OCI-LY7 (cell line): Measurements from ENCODE around the gene PNN. TPM values are rescaled to one million over a fixed set of nuclear protein-coding genes. Genes with fewer than 3 reads are reported as not detected.

Experiments used
- BruUV-seq: library from RNA; stranded (reverse); fragments of 400-500 nt; replicated peaks from 2 replicates; lab custom pipeline; 2021; lab: Mats Ljungman, UMichigan
- CTCF ChIA-PET: fragments of 300-600 bp; sonication (Branson Sonifier 250); formaldehyde crosslinking; loops from one replicate; lab custom pipeline; 2022; ENCODE audit warnings: antibody characterized with exemption; ENCODE audit not compliant: unreplicated experiment; lab: Charles Lee
- POLR2A ChIA-PET: fragments of 300-600 bp; sonication (Branson Sonifier 250); formaldehyde crosslinking; loops from one replicate; lab custom pipeline; 2022; ENCODE audit warnings: antibody characterized with exemption; lab: Charles Lee
- DNase-seq: peaks from one replicate; pipeline ENCODE4 v3.0.0-alpha.2; 2015; ENCODE audit warnings: low spot score
- H2AFZ ChIP-seq: fragments of 200-600 bp; sonication (generic), shearing (Covaris generic); 2 replicates; pipeline ENCODE4 v1.6.1; 2014; ENCODE audit warnings: mild to moderate bottlenecking, antibody characterized with exemption, low read length, moderate library complexity
- H3K27ac ChIP-seq: fragments of 200-600 bp; sonication (generic); 2 replicates; pipeline ENCODE4 v1.5.1; 2014; ENCODE audit warnings: mixed run types, low read depth, mild to moderate bottlenecking, moderate library complexity, low read length, inconsistent platforms; ENCODE audit not compliant: poor library complexity, severe bottlenecking
- H3K36me3 ChIP-seq: fragments of 200-600 bp; sonication (generic); 2 replicates; pipeline ENCODE4 v1.6.1; 2014; ENCODE audit warnings: mild to moderate bottlenecking, antibody characterized with exemption, low read length, moderate library complexity, mixed read lengths; ENCODE audit not compliant: insufficient read depth
- H3K4me1 ChIP-seq: fragments of 200-600 bp; sonication (generic); 2 replicates; pipeline ENCODE4 v1.5.1; 2014; ENCODE audit warnings: mild to moderate bottlenecking, low read length; ENCODE audit not compliant: insufficient read depth, poor library complexity, severe bottlenecking
- H3K4me2 ChIP-seq: fragments of 200-600 bp; sonication (generic); 2 replicates; pipeline ENCODE4 v1.6.1; 2014; ENCODE audit warnings: mild to moderate bottlenecking, low read length
- H3K4me3 ChIP-seq: fragments of 200-600 bp; sonication (generic); 2 replicates; pipeline ENCODE4 v1.5.1; 2014; ENCODE audit warnings: mild to moderate bottlenecking, low read depth, low read length; ENCODE audit not compliant: poor library complexity, severe bottlenecking
- H3K79me2 ChIP-seq: fragments of 200-600 bp; sonication (generic); 2 replicates; pipeline ENCODE4 v1.6.1; 2016; ENCODE audit warnings: low read depth, mild to moderate bottlenecking, low read length, moderate library complexity, mixed read lengths; ENCODE audit not compliant: insufficient read depth
- H3K9me2 ChIP-seq: fragments of 200-600 bp; sonication (generic); 2 replicates; pipeline ENCODE4 v1.6.1; 2016; ENCODE audit warnings: mild to moderate bottlenecking, low read length, mixed read lengths; ENCODE audit not compliant: insufficient read depth
- H3K9me3 ChIP-seq: fragments of 200-600 bp; sonication (generic); 2 replicates; pipeline ENCODE4 v1.6.1; 2014; ENCODE audit warnings: mild to moderate bottlenecking, mixed run types, low read length, mixed read lengths
- H4K20me1 ChIP-seq: fragments of 200-600 bp; sonication (generic); 2 replicates; pipeline ENCODE4 v1.6.1; 2014; ENCODE audit warnings: mild to moderate bottlenecking, antibody characterized with exemption, low read length, moderate library complexity, mixed read lengths; ENCODE audit not compliant: insufficient read depth
- EZH2phosphoT487 ChIP-seq: fragments of 200-600 bp; sonication (generic); IDR thresholded peaks from 2 replicates; pipeline ENCODE4 v1.6.1; 2018; ENCODE audit warnings: low read depth, borderline replicate concordance, mild to moderate bottlenecking, mixed run types, antibody characterized with exemption, low read length, moderate library complexity, mixed read lengths
- intact Hi-C: fragments of 100-400 bp; cut with micrococcal nuclease; formaldehyde crosslinking; loops from one replicate; pipeline ENCODE4 v1.10.0; 2022; ENCODE audit not compliant: unreplicated experiment
- total RNA-seq, 2 experiments: library from RNA; depleted of rRNA in 1 of 2; stranded (reverse); fragments of >200 nt in 1 of 2; shearing (Covaris generic) in 1 of 2; gene quantifications; 2 replicates each; pipeline ENCODE4 v1.2.3, GENCODE V29; 2014 to 2022
- TF ChIP-seq, protein P1 (sequence below): fragments of 200-600 bp; sonication (generic); conservative IDR thresholded peaks from 2 replicates; pipeline ENCODE4 v1.5.1; 2014; ENCODE audit warnings: mild to moderate bottlenecking, antibody characterized with exemption, low read length, moderate library complexity, mixed read lengths

PNN gene
- total RNA-seq, 2 experiments from 2014 or later = 93.5 to 214 TPM

GRCh38 chr14:39145266-39145966 is 29.6 kb upstream of the PNN start:
- TF ChIP-seq EZH2phosphoT487 = no peak
- TF ChIP-seq, protein P1, sequence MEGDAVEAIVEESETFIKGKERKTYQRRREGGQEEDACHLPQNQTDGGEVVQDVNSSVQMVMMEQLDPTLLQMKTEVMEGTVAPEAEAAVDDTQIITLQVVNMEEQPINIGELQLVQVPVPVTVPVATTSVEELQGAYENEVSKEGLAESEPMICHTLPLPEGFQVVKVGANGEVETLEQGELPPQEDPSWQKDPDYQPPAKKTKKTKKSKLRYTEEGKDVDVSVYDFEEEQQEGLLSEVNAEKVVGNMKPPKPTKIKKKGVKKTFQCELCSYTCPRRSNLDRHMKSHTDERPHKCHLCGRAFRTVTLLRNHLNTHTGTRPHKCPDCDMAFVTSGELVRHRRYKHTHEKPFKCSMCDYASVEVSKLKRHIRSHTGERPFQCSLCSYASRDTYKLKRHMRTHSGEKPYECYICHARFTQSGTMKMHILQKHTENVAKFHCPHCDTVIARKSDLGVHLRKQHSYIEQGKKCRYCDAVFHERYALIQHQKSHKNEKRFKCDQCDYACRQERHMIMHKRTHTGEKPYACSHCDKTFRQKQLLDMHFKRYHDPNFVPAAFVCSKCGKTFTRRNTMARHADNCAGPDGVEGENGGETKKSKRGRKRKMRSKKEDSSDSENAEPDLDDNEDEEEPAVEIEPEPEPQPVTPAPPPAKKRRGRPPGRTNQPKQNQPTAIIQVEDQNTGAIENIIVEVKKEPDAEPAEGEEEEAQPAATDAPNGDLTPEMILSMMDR = no peak
- Histone ChIP-seq H3K9me2 (no peaks in the 10 kb centered on the region), H3K36me3 (peaks cover 67% of the 10 kb centered on the region), H4K20me1 (no peaks in the 10 kb centered on the region), H3K27ac (no peak overlapping the region), H3K79me2 (no peaks in the 10 kb centered on the region), H3K9me3 (0 out of 2 replicates have a peak, but pooled peaks cover 6% of the 10 kb centered on the region), H3K4me3 (no peak overlapping the region), H2AFZ (no peak overlapping the region), H3K4me1 (no peaks in the 10 kb centered on the region), H3K4me2 (no peak overlapping the region)
- CTCF ChIA-PET = no interaction called here
- intact Hi-C loops = no loop called here
- POLR2A ChIA-PET = interaction anchor here (0.7 kb wide), 1 partner anchor 731 kb away, joined by 3 read pairs; no protein-coding TSS in a partner anchor
- no TSS peak for BruUV-seq
- no peak for DNase-seq

DNA sequence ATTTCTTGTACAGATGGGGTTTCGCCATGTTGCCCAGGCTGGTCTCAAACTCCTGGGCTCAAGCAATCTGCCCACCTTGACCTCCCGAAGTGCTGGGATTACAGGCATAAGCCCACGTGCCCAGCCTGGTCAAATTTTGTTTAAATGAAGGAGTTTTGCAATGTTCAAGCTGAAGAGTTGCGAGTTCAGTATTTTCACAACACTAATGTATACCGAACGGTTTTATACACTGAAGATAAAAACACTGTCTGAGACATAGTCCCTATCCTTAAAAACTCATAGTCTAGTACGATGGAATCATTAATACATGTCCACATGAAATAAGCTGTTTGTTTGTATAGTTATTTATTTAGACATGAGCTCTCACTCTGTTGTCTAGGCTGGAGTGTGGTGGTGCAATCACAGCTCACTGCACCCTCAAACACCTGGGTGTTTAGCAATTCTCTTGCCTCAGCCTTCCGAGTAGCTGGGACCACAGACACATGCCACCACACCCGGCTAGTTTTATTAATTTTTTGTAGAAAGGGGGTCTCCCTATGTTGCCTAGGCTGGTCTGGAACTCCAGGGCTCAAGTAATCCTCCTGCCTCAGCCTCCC is 20.4 kb upstream of the PNN start:
- Histone ChIP-seq H2AFZ (no peak overlapping the region), H3K4me2 (no peak overlapping the region), H3K79me2 (peaks cover 6% of the 10 kb centered on the region), H4K20me1 (no peaks in the 10 kb centered on the region), H3K27ac (no peak overlapping the region), H3K4me1 (no peaks in the 10 kb centered on the region), H3K36me3 (peaks cover 83% of the 10 kb centered on the region), H3K4me3 (no peak overlapping the region), H3K9me3 (no peaks in the 10 kb centered on the region), H3K9me2 (no peaks in the 10 kb centered on the region)
- no TSS peak for BruUV-seq
- CTCF ChIA-PET = no interaction called here
- POLR2A ChIA-PET = interaction anchor here (1.2 kb wide), 1 partner anchor 13 kb away, joined by 3 read pairs; no protein-coding TSS in a partner anchor
- TF ChIP-seq EZH2phosphoT487 = no peak
- TF ChIP-seq, protein P1 = no peak
- DNase-seq = no peak
- intact Hi-C loops = loop anchor here (5.0 kb wide), 1 partner anchor 32 kb away; no protein-coding TSS in a partner anchor
